Measurements from ENCODE around the gene CARD8.
"Not testable (repeated sequence)": the region's sequence is repeated elsewhere in the genome, so short reads cannot be mapped to it uniquely, and the experiment has no call there.

Gene CARD8

GRCh38 chr19:48290771-48291488, 35.2 kb upstream of the CARD8 start:
- Histone ChIP-seq H3K9ac (ENCODE audit: low read length in 2 of 2) (peak overlapping the region; percentile 44 to 47), H3K36me3 (ENCODE audit: control insufficient read depth in 2 of 2, insufficient read depth in 2 of 2, low read length in 2 of 2) (no peaks in the 10 kb centered on the region), H3K4me3 (ENCODE audit: low read length in 2 of 2) (peak overlapping the region; percentile 44 to 73), H3K27me3 (ENCODE audit: control insufficient read depth in 1 of 2, insufficient read depth in 2 of 2, low read length in 2 of 2) (peaks cover 5 to 11% of the 10 kb centered on the region in 2 donors), H3K4me1 (ENCODE audit: control insufficient read depth, insufficient read depth, low read length) (peaks cover 14% of the 10 kb centered on the region), H3K27ac (ENCODE audit: low read length) (no peak overlapping the region), H3K9me3 (ENCODE audit: control insufficient read depth in 2 of 2, low read length in 2 of 2) (peaks cover under 1 to 6% of the 10 kb centered on the region in 2 donors)

DNA sequence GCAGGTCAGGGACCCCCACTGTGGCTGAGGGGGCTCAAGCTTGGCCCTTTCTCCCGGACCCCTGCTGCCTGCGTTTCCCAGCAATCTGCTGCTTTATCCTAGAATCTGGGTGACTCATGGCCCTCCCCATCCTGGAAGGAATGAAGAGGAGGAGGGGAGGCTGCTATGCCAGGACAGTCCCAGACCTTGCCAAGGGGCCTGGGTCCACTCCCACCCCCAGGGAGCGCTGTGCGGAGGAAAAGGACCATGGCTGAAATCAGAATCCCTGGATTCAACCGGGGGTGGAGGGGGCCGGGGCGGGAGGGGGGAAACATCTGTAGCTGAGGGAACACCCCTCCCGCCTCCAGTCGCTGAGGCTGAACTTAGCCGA, 34.7 kb upstream of the CARD8 start:
- H3K9ac ChIP-seq (ENCODE audit: low read length in 2 of 2): no peak overlapping the region
- no peaks in the 10 kb centered on the region for H3K36me3 ChIP-seq (ENCODE audit: control insufficient read depth in 2 of 2, insufficient read depth in 2 of 2, low read length in 2 of 2)

GRCh38 chr19:48287748-48288147, 32.0 kb upstream of the CARD8 start:
- H3K27me3 ChIP-seq (ENCODE audit: control insufficient read depth in 1 of 2, insufficient read depth in 2 of 2, low read length in 2 of 2): peaks cover 5 to 12% of the 10 kb centered on the region in 2 donors
- H3K27ac ChIP-seq (ENCODE audit: low read length): no peak overlapping the region
- no peak overlapping the region for H3K9ac ChIP-seq (ENCODE audit: low read length in 2 of 2)
- peaks cover 7 to 12% of the 10 kb centered on the region in 2 donors for H3K9me3 ChIP-seq (ENCODE audit: control insufficient read depth in 2 of 2, low read length in 2 of 2)
- H3K4me1 ChIP-seq (ENCODE audit: control insufficient read depth, insufficient read depth, low read length): peaks cover 14% of the 10 kb centered on the region
- H3K4me3 ChIP-seq (ENCODE audit: low read length in 2 of 2): no peak overlapping the region
- H3K36me3 ChIP-seq (ENCODE audit: control insufficient read depth in 2 of 2, insufficient read depth in 2 of 2, low read length in 2 of 2): no peaks in the 10 kb centered on the region

More for the DNA sequence above, 34.7 kb upstream of the CARD8 start:
- Histone ChIP-seq H3K4me3 (ENCODE audit: low read length in 2 of 2) (peak overlapping the region in 1 of 2 donors; percentile 73), H3K27ac (ENCODE audit: low read length) (no peak overlapping the region), H3K4me1 (ENCODE audit: control insufficient read depth, insufficient read depth, low read length) (peaks cover 14% of the 10 kb centered on the region), H3K9me3 (ENCODE audit: control insufficient read depth in 2 of 2, low read length in 2 of 2) (peaks cover 2 to 8% of the 10 kb centered on the region in 2 donors), H3K27me3 (ENCODE audit: control insufficient read depth in 1 of 2, insufficient read depth in 2 of 2, low read length in 2 of 2) (peaks cover 5 to 11% of the 10 kb centered on the region in 2 donors)

DNA sequence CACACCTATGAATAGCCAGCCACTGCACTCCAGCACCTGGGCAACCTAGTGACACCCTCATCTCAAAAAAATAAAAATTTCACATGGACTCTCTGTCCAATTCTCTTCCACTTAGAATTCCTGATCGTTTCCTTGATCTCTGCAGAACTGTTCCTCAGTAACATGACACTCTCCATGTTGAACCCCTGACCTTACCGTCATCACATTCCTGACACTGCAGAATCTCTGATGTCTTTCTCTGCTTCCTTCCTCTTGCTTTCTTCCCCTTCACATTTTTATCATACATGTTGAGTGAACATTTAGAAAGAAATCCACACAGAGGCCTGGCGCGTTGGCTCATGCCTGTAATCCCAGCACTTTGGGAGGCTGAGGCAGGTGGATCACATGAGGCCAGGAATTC, 29.2 kb upstream of the CARD8 start:
- H3K9me3 ChIP-seq (ENCODE audit: control insufficient read depth in 2 of 2, low read length in 2 of 2): peaks cover 7 to 12% of the 10 kb centered on the region in 2 donors
- no peak overlapping the region for H3K9ac ChIP-seq (ENCODE audit: low read length in 2 of 2)
- no peaks in the 10 kb centered on the region for H3K36me3 ChIP-seq (ENCODE audit: control insufficient read depth in 2 of 2, insufficient read depth in 2 of 2, low read length in 2 of 2)

GRCh38 chr19:48283908-48284307, 28.2 kb upstream of the CARD8 start:
- Histone ChIP-seq H3K27me3 (ENCODE audit: control insufficient read depth in 1 of 2, insufficient read depth in 2 of 2, low read length in 2 of 2) (peaks cover 0 to 7% of the 10 kb centered on the region in 2 donors), H3K9me3 (ENCODE audit: control insufficient read depth in 2 of 2, low read length in 2 of 2) (peaks cover 7 to 12% of the 10 kb centered on the region in 2 donors), H3K27ac (ENCODE audit: low read length) (no peak overlapping the region), H3K4me3 (ENCODE audit: low read length in 2 of 2) (no peak overlapping the region), H3K9ac (ENCODE audit: low read length in 2 of 2) (no peak overlapping the region), H3K36me3 (ENCODE audit: control insufficient read depth in 2 of 2, insufficient read depth in 2 of 2, low read length in 2 of 2) (no peaks in the 10 kb centered on the region), H3K4me1 (ENCODE audit: control insufficient read depth, insufficient read depth, low read length) (no peaks in the 10 kb centered on the region)

More for the DNA sequence above, 29.2 kb upstream of the CARD8 start:
- H3K27ac ChIP-seq (ENCODE audit: low read length): no peak overlapping the region
- no peaks in the 10 kb centered on the region for H3K4me1 ChIP-seq (ENCODE audit: control insufficient read depth, insufficient read depth, low read length)
- no peak overlapping the region for H3K4me3 ChIP-seq (ENCODE audit: low read length in 2 of 2)
- H3K27me3 ChIP-seq (ENCODE audit: control insufficient read depth in 1 of 2, insufficient read depth in 2 of 2, low read length in 2 of 2): peaks cover 0 to 7% of the 10 kb centered on the region in 2 donors

- no peak overlapping the region for H3K4me3 ChIP-seq (ENCODE audit: low read length in 2 of 2)
- H3K9ac ChIP-seq (ENCODE audit: low read length in 2 of 2): no peak overlapping the region
- peaks cover 4 to 5% of the 10 kb centered on the region in 2 donors for H3K9me3 ChIP-seq (ENCODE audit: control insufficient read depth in 2 of 2, low read length in 2 of 2)
- no peaks in the 10 kb centered on the region for H3K4me1 ChIP-seq (ENCODE audit: control insufficient read depth, insufficient read depth, low read length)
- H3K27me3 ChIP-seq (ENCODE audit: control insufficient read depth in 1 of 2, insufficient read depth in 2 of 2, low read length in 2 of 2): peaks cover 0 to 8% of the 10 kb centered on the region in 2 donors
- no peak overlapping the region for H3K27ac ChIP-seq (ENCODE audit: low read length)
- no peaks in the 10 kb centered on the region for H3K36me3 ChIP-seq (ENCODE audit: control insufficient read depth in 2 of 2, insufficient read depth in 2 of 2, low read length in 2 of 2)
Observed at GRCh38 chr19:48279747-48280146, 24.0 kb upstream of the CARD8 start.

DNA sequence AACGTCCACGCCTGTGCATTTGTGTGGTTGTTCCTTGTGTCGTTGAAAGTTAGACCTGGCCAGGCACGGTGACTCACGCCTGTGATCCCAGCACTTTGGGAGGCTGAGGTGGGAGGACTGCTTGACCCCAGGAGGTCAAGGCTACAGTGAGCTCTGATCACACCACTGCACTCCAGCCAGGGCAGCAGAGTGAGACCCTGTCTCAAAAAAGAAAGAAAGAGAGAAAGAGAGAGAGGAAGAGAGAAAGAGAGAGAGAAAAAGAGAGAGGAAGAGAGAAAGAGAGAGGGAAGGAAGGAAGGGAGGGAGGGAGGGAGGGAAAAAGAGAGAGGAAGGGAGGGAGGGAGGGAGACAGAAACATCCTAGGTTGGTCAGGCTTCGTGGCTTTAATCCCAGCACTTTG, 19.2 kb upstream of the CARD8 start:
- no peaks in the 10 kb centered on the region for H3K36me3 ChIP-seq (ENCODE audit: control insufficient read depth in 2 of 2, insufficient read depth in 2 of 2, low read length in 2 of 2)
- no peak overlapping the region for H3K4me3 ChIP-seq (ENCODE audit: low read length in 2 of 2)
- H3K9ac ChIP-seq (ENCODE audit: low read length in 2 of 2): no peak overlapping the region
- no peak overlapping the region for H3K27ac ChIP-seq (ENCODE audit: low read length)
- peaks cover 8% of the 10 kb centered on the region for H3K4me1 ChIP-seq (ENCODE audit: control insufficient read depth, insufficient read depth, low read length)
- peaks cover 7 to 9% of the 10 kb centered on the region in 2 donors for H3K27me3 ChIP-seq (ENCODE audit: control insufficient read depth in 1 of 2, insufficient read depth in 2 of 2, low read length in 2 of 2)
- no peaks in the 10 kb centered on the region for H3K9me3 ChIP-seq (ENCODE audit: control insufficient read depth in 2 of 2, low read length in 2 of 2)

DNA sequence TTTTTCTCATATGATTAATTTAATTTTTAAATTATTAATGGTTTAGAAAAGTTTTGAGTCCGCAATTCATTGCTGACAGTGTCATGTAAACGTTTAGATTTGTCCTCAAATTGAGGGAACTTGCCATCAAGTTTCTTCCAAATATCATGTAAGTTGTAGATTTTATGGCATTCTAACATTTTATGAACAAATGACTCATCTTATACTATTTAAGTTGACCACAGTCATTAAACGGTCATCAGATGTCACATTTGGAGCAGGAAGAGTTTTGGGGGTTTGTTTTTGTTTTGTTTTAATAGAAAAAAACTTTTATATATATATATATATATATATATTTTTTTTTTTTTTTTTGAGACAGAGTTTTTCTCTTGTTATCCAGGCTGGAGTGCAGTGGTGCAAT, 18.5 kb upstream of the CARD8 start:
- Histone ChIP-seq H3K27ac (ENCODE audit: low read length) (no peak overlapping the region), H3K9me3 (ENCODE audit: control insufficient read depth in 2 of 2, low read length in 2 of 2) (no peaks in the 10 kb centered on the region), H3K36me3 (ENCODE audit: control insufficient read depth in 2 of 2, insufficient read depth in 2 of 2, low read length in 2 of 2) (no peaks in the 10 kb centered on the region), H3K4me1 (ENCODE audit: control insufficient read depth, insufficient read depth, low read length) (peaks cover 8% of the 10 kb centered on the region), H3K4me3 (ENCODE audit: low read length in 2 of 2) (no peak overlapping the region), H3K27me3 (ENCODE audit: control insufficient read depth in 1 of 2, insufficient read depth in 2 of 2, low read length in 2 of 2) (peaks cover 9% of the 10 kb centered on the region in 2 donors), H3K9ac (ENCODE audit: low read length in 2 of 2) (no peak overlapping the region)

- H3K4me1 ChIP-seq (ENCODE audit: control insufficient read depth, insufficient read depth, low read length): peaks cover 8% of the 10 kb centered on the region
- peaks cover 7 to 9% of the 10 kb centered on the region in 2 donors for H3K27me3 ChIP-seq (ENCODE audit: control insufficient read depth in 1 of 2, insufficient read depth in 2 of 2, low read length in 2 of 2)
- H3K9me3 ChIP-seq (ENCODE audit: control insufficient read depth in 2 of 2, low read length in 2 of 2): no peaks in the 10 kb centered on the region
- H3K9ac ChIP-seq (ENCODE audit: low read length in 2 of 2): no peak overlapping the region
- no peaks in the 10 kb centered on the region for H3K36me3 ChIP-seq (ENCODE audit: control insufficient read depth in 2 of 2, insufficient read depth in 2 of 2, low read length in 2 of 2)
- H3K4me3 ChIP-seq (ENCODE audit: low read length in 2 of 2): peak overlapping the region; percentile 59 to 63
- H3K27ac ChIP-seq (ENCODE audit: low read length): no peak overlapping the region
Observed at GRCh38 chr19:48271531-48272151, 15.9 kb upstream of the CARD8 start.

- H3K9ac ChIP-seq (ENCODE audit: low read length in 2 of 2); H3K27ac ChIP-seq (ENCODE audit: low read length); H3K27me3 ChIP-seq (ENCODE audit: control insufficient read depth in 1 of 2, insufficient read depth in 2 of 2, low read length in 2 of 2); H3K36me3 ChIP-seq (ENCODE audit: control insufficient read depth in 2 of 2, insufficient read depth in 2 of 2, low read length in 2 of 2); H3K4me3 ChIP-seq (ENCODE audit: low read length in 2 of 2); H3K9me3 ChIP-seq (ENCODE audit: control insufficient read depth in 2 of 2, low read length in 2 of 2); H3K4me1 ChIP-seq (ENCODE audit: control insufficient read depth, insufficient read depth, low read length): not testable (repeated sequence)
Observed at GRCh38 chr19:48269617-48270026, 13.9 kb upstream of the CARD8 start.

- H3K36me3 ChIP-seq (ENCODE audit: control insufficient read depth in 2 of 2, insufficient read depth in 2 of 2, low read length in 2 of 2); H3K9ac ChIP-seq (ENCODE audit: low read length in 2 of 2); H3K27me3 ChIP-seq (ENCODE audit: control insufficient read depth in 1 of 2, insufficient read depth in 2 of 2, low read length in 2 of 2); H3K9me3 ChIP-seq (ENCODE audit: control insufficient read depth in 2 of 2, low read length in 2 of 2); H3K4me3 ChIP-seq (ENCODE audit: low read length in 2 of 2); H3K27ac ChIP-seq (ENCODE audit: low read length); H3K4me1 ChIP-seq (ENCODE audit: control insufficient read depth, insufficient read depth, low read length): not testable (repeated sequence)
Observed at GRCh38 chr19:48265326-48265725, 9.6 kb upstream of the CARD8 start.

Data from stomach smooth muscle (tissue), 2 donors.